GM19025 (cell line): ENCODE results near the gene ASB2.

ENCODE experiments used
- ATAC-seq: cut with Tn5 transposase; IDR thresholded peaks from one replicate; pipeline ENCODE4 v1.9.1; 2021; ENCODE audit warnings: mild to moderate bottlenecking, low read depth, moderate library complexity; ENCODE audit not compliant: unreplicated experiment

Gene ASB2

DNA sequence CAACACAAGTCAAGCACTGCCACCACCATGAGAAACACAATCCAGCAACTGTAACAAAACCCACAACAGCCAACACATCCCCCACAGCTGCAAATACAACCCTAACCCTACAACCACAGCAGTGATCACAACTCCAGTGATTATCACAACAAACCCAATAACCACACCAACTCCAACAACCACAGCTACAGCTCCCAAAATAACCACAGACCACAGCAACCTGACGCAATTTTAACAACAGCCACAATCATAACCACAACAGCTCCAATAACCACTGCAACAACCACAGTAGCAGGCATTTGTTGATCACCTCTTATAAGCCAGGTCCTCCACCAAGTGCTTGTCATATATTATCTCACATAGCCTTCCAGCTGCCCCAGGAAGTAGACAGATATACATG lies 91.4 kb downstream of the ASB2 start:
- no peak for ATAC-seq
